Stimulated activated CD4-positive, alpha-beta T cell treated with anti-CD3 and anti-CD28 coated beads, Interleukin-2, amount 100 ng/mL, for 24 hours (primary cell): ENCODE measurements around the gene TRPV6.

Experiments used
- DNase-seq, 2 donors: peaks; one replicate each; pipeline ENCODE4 v3.0.0-alpha.2; 2020

The TRPV6 gene

DNA sequence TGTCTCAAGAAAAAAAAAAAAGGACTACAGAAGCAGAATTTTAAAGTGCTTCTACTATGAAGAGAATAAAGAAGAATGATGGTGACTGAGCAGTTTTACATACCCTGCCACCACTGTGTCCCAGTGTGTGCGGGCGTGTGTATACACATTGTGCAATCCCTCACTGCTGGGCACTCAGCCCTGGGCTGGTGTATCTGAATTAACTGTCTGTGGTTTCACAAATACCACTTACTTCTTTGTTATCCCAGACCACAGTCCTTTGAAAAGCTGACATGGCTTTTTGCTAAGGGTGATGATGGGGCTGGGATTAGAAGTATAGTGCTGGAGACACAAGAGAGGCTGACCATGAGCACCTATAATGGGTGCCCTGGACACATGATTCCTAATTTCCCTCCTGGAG lies 21.1 kb upstream of the TRPV6 start:
- no peak for DNase-seq

DNA sequence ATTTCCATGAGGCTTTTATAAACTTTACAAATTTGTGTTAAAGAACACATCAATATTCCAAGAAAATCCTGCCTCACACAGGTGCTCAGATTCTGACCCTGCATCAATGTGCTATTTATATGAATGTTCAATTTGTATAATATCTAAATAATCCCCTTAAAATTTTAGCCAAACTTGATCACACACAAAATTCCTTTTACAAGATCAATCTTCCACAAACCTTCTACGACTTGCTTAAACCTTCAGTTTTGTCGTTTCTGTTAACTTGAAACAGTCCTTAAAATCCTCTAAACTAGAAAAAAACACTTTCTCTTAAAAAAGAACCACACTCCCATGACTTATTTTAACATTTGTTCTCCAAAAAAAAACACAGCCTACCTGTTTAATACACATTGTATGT lies 20.2 kb upstream of the TRPV6 start:
- no peak for DNase-seq

DNA sequence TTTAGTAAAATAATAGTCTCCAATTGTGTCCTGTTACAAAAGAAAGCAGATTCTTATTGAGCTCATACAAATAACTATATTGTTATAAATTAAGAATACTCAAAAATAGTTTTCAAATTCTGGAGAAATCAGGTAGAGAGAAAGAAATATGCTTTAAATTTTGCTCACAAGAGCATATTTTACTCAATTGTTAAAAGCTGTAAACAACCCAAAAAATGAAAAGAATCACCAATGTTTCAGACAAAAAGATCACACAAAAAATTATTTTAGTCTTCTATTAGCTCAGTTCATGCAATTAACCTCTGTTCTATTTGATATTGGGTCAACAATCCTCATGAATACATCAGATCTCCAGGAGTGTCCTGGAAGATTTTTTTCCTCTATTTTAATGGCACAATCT lies 18.6 kb upstream of the TRPV6 start:
- DNase-seq, result no peak

DNA sequence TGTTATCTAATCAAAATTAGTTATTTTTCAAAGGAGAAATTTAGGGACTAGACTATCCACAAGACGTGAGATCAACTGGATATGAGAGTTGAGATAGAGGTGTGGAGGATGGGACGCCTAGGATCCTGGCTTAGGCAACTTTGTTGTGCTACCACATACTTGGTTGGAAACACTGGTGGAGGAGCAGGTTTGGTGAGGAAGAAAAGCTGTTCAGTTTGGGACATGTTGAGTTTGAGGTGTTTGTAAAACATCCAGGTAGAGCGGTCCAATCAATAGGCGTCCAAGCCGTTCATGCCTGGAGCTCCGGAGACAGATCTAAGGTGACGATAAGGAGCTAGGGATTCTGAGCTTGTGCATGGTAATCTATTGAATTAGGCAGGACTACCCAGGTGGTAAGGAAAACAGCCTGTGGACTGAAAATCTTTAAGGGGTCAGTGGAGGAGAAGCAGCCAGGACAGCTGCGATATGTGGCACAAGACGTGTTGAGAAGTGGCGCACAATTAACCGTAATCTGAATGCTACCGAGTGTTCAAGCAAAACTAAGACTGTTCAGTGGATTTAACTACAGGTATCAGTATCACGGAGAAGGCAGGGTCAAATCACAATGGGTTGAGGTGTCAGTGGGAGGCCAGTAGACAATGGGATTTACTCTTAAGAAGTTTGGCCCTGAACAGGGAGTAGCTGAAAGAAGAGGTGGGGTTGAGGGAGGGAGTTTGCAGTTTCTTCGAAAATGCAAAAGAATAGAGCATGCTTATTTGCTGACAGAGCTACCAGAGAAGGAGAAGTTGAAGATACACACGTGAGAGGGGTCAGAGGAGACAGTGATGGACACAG lies 16.1 kb upstream of the TRPV6 start:
- DNase-seq, result no peak

DNA sequence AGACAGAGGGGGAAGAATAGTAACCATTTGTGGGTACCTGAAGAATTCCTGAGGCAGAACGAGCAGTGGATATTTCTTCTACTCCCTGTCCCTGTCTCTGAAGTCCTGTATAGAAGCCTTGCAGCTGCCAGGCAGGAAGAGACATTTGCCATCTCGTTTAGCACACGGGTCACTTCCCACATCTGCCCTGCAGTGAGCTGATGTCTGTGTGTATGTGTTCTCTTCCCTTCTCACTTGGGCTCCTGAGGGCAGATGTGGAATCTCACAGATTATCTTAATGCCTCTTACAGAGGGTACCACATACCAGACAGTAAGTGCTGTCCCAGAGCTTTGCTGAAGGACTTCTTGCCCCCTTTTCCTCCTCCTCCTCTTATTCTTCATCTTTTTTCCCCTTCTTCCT lies 14.1 kb upstream of the TRPV6 start:
- no peak for DNase-seq

DNA sequence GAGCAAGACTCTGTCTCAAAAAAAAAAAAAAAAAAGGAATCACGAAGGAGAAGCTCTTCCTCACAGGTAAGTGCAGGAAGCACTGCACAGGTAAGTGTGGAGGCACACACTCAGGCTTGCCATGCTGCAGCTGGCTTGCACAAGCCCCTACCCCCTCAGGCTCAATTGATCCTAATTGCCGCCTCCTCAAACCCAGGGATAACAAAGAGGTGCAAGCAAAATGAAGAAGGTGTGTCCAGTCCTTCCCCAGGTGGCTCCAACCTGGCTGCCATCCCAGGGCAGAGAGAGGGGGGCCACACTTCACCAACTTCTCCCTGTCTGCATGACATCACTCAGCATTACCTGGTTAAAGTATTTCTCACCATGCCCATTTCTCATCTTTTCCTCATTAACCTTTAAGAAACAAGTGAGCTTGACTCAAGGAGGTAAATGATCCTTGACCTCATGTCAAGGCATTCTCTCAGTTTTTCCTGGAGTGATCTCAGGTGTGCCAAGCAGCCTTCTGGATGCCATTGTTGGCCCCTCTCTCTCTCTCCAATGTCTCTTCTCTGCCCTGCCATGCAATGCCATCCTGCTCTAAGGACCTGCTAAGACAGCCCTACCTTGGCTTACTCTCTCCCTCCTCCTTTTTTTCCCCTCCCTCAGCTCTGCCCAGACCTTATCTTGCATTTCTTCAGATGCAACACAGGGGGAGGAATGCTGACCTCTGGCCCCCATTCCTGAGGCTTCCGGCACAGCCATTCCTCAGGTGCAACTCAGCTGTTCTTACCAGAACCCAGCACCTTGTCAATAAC lies 13.0 kb upstream of the TRPV6 start:
- DNase-seq, result no peak

DNA sequence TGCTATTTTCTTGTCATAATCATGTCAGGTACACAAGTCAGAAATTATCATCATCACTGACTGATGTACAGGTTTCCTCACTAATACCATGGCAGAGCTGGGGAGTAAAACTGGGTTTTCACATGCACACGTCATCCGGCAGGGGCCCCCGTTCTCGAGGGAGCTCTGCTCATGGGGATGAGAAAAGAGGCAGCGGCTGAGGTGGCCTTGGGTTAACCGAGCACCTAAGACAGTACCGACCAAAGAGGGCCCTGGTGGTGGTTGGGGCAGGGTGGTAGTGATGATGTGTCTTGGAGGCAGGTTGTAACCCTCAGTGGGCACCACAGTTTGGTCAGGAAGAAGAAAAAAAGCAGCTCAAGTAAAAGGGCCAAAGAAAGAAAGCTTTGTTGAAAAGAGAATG lies 12.1 kb upstream of the TRPV6 start:
- DNase-seq, result no peak

DNA sequence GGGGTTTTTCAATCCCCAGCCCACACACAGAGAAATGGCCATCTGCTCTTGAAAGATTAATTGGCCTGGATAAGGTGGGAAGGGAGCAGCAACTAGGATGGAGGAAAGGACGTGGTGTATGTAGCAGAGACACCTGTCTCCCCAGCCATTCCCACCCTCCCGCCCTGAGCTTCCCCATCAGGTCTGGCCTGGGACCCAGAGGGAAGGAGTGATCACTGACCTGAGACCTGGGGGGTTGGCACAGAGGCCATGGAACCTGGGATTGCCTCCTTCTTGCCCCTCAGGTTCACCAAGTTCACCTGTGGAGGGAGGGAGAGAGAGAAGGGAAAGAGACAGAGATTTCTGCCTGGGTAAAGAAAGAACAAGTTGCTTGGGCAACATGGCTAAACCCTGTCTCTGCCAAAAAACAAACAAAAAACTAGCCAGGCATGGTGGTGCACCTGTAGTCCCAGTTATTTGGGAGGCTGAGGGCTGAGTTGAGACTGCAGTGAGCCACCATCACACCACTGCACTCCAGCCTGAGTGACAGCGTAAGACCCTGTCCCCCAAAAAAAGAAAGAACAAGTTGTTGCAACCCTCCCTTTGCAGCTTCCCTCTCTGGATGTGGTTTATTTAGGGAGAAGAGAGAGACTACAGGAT lies 11.3 kb upstream of the TRPV6 start:
- no peak for DNase-seq

DNA sequence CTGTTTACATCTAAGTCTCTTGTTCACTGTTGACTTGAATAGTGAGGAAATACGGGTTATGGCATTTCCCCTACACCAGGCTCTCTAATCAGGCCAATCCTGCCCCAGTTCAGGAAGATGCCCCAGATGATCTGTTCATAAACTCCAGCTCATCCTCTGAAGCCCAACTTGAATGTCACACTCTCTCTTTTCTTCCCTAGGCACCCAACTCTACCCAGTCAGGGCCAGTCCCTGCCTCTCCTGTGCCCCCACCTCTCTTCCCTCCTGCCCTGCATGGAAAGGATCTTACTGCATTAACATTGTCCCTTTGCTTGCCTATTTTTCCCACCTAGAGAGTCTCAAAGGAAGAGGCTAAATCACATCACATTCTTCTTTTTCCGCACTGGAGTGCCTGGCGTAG lies 10.6 kb upstream of the TRPV6 start:
- DNase-seq, result no peak

DNA sequence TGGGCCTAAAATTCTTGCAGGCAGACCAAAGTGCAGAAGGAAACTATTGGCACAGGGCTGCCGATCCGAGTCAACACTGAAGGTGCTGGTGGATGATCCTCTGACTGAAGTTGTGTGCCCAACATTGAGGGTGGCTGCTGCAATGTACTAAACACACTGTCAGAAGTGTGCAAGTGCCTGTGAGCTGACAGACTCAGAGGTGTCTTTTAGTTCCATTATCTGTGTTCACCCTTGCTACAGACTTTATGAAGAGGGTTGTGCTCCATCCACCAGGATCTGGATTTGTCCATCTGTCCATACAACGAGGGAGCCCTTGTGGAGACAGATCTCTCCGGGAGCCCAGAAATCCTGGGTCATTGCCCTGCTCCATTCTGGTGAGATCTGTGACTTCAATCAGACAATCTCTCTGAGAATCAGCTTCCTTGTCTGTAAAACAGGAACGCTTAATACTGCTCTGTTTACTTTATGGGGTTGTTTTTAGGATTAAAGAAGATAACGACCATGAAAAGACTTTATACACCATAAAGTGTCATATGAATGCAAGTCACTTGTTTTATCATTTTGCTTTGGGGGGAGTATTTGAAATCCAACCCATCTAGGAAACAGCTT lies 9.5 kb upstream of the TRPV6 start:
- no peak for DNase-seq

DNA sequence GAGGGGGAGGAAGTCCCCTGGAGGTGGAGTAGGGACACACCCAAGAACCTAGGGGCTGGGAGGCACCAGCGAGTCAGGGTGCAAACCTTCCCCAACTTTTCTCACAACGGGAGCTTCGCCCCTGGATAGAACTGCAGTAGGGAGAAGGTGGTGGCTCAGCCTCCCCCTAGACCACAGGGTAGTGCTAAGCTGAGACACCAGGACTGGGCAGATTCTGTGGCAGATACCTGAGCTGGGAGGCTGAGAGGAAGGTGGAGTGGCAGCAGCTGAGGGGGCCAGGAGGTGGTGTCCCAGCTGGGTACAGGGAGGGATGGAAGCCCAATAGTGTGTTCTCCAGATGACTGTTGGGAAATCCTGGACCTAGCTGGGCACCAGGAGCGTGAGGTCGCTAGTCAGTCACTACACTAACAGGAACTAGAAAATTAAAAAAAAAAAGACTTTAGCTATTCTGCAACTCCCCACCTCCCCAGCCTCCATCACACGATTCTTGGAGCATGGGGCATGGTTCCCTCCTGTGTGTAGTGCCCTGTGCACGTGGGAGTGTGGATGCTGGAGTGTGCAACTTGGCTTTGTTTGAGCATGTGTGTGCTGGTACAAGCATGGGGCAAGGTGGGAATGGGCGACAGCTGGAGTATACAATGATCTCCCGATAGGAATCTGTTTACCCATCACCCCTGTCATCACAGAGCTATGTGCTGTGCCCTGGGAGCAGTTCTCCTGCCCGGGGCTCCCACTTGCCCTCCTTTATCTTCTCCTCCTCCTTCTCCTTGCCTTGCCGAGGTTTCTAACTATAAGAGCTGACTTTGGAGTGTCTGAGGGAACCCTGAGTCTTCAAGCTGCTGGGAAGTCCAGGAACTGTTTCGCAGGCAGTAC lies 8.8 kb upstream of the TRPV6 start:
- DNase-seq, result no peak

DNA sequence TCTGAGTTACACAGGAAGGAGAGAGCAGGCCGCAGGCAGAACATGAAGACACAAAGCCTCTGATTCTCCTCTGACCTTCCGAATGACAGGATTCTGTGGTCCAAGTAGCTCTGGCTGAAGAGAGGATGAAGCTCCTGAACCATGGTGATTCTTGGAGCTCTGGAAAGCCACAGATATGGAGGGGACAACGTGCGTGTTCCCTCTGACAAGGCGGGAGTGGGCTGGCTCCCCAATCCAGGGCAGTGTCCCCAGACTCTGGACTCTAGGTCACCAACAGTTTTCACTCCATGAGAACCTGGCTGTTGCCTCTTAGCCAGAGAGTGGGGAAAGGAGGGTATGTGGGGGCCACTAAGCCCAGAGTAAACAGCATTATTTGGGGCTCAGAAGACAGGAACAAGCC lies 7.4 kb upstream of the TRPV6 start:
- no peak for DNase-seq

DNA sequence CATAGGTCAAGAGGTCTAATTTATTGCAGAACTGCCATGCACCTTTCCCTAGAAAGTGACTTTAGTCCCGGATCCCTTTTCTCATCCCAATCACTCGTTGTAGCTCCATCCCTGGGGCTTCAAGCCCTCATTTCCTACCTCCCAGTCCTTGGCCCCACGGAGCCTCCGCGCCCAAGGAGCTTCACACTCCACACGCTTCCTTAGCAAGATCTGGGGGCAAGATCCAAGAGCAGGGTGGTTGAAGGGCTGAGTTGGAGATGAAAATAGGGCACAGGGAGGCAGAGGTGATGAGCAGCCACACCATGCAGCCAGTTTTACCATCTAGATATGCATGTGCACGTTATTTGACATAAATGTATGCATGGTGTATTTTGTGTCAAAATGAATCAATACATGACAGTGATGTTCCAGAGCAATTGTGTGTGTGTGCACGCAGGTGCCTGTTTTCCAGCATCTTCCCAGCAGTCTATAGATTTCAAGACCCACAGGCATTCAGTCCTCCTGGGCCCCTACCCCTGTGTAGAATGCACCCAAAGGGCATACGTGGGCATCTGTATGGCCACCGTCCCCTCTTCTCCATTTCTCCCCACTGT lies 6.0 kb upstream of the TRPV6 start:
- no peak for DNase-seq

DNA sequence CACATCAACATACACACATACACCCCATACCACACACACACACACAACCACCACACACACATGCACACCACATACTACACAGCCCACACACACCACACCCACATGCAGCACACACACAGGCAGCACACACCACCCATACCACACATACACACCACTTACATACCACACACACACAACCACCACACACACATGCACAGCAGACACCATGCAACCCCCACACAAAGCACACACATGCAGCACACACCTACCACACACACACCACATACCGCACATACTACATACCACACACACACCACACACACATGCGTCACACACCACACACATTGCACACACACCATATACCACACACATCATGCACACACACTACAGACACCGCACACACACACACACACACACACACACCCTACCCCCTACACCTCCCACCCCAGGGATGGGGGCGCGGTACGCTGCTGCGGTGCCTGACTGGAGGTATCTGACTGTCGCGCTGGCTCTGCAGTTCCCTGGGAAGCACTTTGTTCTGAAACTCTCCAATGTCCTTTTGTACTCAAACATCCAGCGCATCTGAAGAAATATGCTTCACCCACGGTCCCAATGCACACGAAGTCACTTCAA lies 5.4 kb upstream of the TRPV6 start:
- DNase-seq, result no peak

DNA sequence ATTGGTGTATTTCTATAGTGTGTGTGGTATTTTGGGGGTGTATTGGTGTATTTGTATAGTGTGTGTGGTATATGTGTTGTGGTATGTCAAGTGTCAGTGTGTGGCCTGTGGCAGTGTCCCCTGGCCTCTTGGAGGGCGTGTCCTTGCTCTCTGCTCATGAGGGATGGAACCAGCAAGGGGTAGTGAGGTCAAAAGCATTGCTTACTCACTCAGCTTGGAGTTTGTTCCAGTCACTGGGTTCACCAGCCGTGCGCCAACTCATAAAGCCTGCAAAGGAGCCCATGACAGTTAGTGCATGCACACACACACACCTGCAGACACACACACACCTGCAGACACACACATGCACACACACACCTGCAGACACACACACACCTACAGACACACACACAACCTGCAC lies 4.3 kb upstream of the TRPV6 start:
- no peak for DNase-seq

DNA sequence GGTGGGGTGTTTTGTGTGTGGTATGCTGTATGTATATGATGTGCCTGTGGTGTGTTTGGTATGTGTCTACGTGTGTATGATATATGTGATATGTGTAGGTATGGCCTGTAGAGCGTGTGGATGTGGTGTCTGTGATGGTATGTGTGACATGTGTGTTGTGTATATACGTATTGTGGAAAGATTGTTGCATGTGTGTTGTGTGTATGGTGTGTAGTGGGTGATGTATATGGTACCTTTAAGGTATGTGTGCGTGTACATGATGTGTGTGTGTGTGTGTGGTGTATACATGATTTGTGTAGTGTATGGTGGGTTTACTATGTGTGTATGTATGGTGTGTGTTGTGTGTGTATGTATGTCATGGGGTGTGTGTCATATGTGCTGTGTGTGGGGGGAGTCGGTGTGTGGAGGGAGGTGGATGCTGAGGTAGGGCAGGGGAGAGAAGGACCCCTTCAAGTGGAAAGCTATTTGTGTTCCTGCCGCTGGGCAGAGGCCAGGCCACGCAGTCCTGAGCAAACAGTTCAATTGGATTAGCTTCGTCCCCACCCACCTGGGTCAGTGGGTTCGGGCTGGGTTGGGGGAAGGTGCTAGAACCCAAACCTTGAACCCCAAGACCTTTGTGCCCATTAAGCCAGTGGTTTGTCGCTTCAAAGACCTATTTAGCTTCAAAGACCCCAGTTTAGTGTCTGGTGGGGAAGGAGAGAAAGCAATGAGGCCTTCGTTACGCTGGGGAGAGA lies 1.9 kb upstream of the TRPV6 start:
- no peak for DNase-seq

DNA sequence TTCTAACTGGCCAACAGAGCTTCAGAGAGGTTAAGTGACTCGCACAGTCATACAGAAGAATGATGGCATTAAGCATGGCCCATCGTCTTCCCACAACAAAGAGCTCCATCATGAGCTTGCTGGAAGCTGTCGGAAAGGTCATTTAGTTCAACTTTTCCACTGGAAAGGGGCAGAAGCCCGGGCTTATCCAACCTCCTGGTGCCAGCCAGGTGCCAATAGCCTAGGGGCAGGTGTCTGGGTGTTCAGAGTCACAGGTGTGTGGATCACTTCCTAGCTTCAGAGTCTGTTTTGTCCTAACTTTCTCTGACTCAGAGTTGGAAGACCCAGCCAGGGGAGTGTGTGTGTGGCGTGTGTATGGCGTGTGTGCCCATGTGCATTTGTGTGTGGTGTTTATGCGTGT lies 1.3 kb upstream of the TRPV6 start:
- no peak for DNase-seq

DNA sequence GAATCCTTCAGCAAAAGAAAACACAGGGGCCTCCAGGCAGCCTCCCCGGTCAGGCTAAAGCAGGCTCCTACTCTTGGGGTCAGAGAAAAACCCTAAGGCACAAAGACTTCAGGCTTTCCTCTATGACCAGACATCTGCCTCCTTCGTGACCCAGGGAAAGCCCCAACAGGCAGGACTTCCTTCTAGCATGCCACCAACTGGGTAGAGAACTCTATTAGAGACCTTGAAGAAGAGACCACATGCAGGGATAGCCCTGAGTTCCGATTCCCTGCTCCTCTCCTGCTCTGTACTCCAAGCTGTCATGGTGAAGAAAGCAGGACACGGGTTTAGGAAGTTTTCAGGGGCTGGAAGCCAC lies 1.3 kb downstream of the TRPV6 start:
- DNase-seq, result no peak

DNA sequence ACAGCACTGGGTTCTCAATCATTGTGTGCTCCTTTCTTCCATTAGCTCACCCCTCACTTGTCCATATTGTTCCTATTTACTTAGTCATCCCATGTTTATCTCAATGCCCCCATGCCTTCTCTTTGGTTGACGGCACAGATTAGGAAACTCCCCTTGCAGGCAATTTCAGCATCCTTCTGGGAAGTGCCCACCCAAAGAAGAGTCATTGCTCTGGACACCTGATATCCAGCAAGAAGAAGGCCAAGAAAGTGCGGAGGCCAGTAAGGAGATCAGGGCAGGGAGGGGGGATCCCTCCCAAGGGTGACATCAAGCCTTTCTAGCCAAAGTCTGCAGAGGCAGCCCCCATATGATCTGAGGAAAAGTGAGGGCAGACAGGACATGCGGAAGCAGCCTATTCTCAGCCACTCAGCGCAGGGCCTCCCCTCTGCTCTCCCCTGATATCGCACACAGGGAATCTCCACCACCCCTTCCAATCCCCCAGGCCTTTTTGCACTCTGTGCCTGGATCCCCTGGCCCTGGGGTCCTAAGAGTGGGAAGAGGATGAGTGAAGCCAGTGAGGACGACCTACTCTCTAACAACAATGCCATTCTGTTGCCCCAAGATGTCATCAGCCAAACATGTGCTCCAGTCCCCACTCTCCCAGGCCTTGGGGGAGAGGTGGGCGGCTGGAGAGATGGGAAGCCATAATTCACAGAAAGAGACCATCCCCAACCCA lies 1.8 kb downstream of the TRPV6 start:
- DNase-seq, result no peak

DNA sequence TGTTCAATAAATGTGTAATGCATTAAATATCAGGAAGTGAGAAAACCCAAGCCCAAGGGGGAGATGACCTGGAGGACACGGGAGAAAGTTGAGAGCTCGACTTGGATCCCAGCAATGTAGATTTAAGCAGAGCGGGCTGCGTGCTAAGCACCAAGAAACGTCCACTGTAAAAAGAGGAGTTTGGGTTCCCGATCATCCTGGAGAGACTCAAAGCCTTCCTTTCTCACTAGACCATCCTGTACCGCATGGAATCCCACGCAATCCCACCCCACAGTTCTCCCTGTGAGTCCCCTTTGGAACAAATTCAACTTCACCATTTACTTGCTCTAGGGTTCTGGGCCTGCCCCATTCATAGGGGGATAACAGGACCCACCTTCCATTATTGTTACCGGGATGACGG lies 2.4 kb downstream of the TRPV6 start:
- DNase-seq, result no peak

DNA sequence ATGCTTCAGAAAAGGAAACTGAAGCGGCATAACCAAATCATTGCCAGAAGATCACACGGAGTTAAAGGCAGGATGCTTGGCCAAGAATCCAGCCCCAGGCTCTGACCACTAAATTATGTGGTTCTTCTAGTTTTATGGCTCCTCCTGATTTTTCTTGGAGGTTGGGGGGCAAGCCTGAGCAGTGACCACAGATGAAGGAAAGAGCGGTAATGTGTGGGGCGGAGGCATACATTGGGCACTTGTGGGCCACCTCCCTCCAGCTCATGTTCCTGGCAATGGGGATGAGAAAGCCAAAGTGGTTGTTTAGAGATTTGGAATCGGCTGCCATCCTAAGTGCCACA lies 3.2 kb downstream of the TRPV6 start:
- no peak for DNase-seq
